ENCODE results near the gene RXRA. TPM values are rescaled to one million over a fixed set of nuclear protein-coding genes. Genes with fewer than 3 reads are reported as not detected.

RXRA gene
- total and polyA plus RNA-seq, 2 of the 13 experiments (the other 11 are each of a cell fraction or from before 2014, with no cell fraction given), result 18.9 to 29.2 TPM

- TF ChIP-seq ZHX2 (IDR thresholded peaks at IDR 0.05; ENCODE audit: low read depth) (no peak), ZHX2 (CRISPR knock-in tag; IDR thresholded peaks at IDR 0.05; ENCODE audit: borderline replicate concordance) (no peak), ARNTL (CRISPR knock-in tag; IDR thresholded peaks at IDR 0.05) (no peak), ZNF547 (CRISPR knock-in tag; IDR thresholded peaks at IDR 0.05) (no peak)
Observed at GRCh38 chr9:134348404-134349155, 22.3 kb downstream of the RXRA start (continued).

GRCh38 chr9:134349936-134350335 lies 23.7 kb downstream of the RXRA start:
- CTCF ChIA-PET (ENCODE audit: low intra/inter-chr PET ratio, low total read pairs), result no interaction called here
- no peak for TF ChIP-seq ZBTB8A (CRISPR knock-in tag; IDR thresholded peaks at IDR 0.05; ENCODE audit: borderline replicate concordance, low read depth)
- TF ChIP-seq PBX2 (CRISPR knock-in tag; IDR thresholded peaks at IDR 0.05), result no peak
- TF ChIP-seq BRCA1 (CRISPR knock-in tag; IDR thresholded peaks at IDR 0.05), result no peak
- no peak for TF ChIP-seq SIX1 (CRISPR knock-in tag; IDR thresholded peaks at IDR 0.05; ENCODE audit: borderline replicate concordance)
- TF ChIP-seq ZNF678 (CRISPR knock-in tag; IDR thresholded peaks at IDR 0.05), result no peak
- TF ChIP-seq ZBED4 (CRISPR knock-in tag; IDR thresholded peaks at IDR 0.05; ENCODE audit: borderline replicate concordance), result no peak
- TF ChIP-seq ZMYM3 (CRISPR knock-in tag; IDR thresholded peaks at IDR 0.05), result no peak

More at GRCh38 chr9:134349936-134350335, 23.7 kb downstream of the RXRA start:
- no peak overlapping the region for H3K27ac ChIP-seq (ENCODE audit: extremely low read length, insufficient read depth, low read length)
- H3K4me2 ChIP-seq (ENCODE audit: low read depth, low read length), result no peak overlapping the region
- no peaks in the 10 kb centered on the region for H3K9me3 ChIP-seq (ENCODE audit: low read length)
- DNase-seq (ENCODE audit: low spot score), result no peak
- no peak overlapping the region for H2AFZ ChIP-seq (ENCODE audit: low read length)
- H3K79me2 ChIP-seq (ENCODE audit: insufficient read depth, low read length), result peaks cover 82% of the 10 kb centered on the region
- peaks cover 17% of the 10 kb centered on the region for H3K4me1 ChIP-seq (ENCODE audit: insufficient read depth, low read length)
- intact Hi-C loops (cut with micrococcal nuclease; ENCODE audit: unreplicated experiment) (no loop called here), in situ Hi-C loops (cut with HindIII; ENCODE audit: extremely low pct_ligation_motif_present, low pct_unique_long_range_greater_than_20kb) (no loop called here)
- WGBS (ENCODE audit: low lambda C conversion rate), result 100% methylated on average over 4 of the region's 9 CpGs
- H3K36me3 ChIP-seq (replicated peaks in 1 of 2; ENCODE audit: control insufficient read depth in 1 of 2, insufficient read depth in 2 of 2, low read length in 2 of 2), result peaks cover 1 to 6% of the 10 kb centered on the region in 2 experiments; a peak in 3 of 5 replicates
- ATAC-seq, result no peak
- BruUV-seq (replicated peaks), result no TSS peak
- POLR2A ChIA-PET, result no interaction called here
- no peak overlapping the region for H3K9ac ChIP-seq (ENCODE audit: insufficient read depth, low read depth, low read length)
- FAIRE-seq, result no peak
- H4K20me1 ChIP-seq (ENCODE audit: insufficient read depth, low read length), result peaks cover 80% of the 10 kb centered on the region; the same call in 1 of the 2 replicates
- H3K27me3 ChIP-seq (ENCODE audit: control insufficient read depth in 1 of 2, insufficient read depth in 2 of 2, low read length in 2 of 2), result no peaks in the 10 kb centered on the region
- H3K4me3 ChIP-seq (replicated peaks in 1 of 3; ENCODE audit: insufficient read depth in 1 of 3, low read depth in 2 of 3, low read length in 3 of 3), result no peak overlapping the region
